ENCODE data around the gene POC1A. TPM values are rescaled to one million over a fixed set of nuclear protein-coding genes. Genes with fewer than 3 reads are reported as not detected.

POC1A gene
- total and polyA plus RNA-seq, 2 of the 4 experiments (the other 2 are of a cell fraction), result 10.6 to 11.5 TPM

DNA sequence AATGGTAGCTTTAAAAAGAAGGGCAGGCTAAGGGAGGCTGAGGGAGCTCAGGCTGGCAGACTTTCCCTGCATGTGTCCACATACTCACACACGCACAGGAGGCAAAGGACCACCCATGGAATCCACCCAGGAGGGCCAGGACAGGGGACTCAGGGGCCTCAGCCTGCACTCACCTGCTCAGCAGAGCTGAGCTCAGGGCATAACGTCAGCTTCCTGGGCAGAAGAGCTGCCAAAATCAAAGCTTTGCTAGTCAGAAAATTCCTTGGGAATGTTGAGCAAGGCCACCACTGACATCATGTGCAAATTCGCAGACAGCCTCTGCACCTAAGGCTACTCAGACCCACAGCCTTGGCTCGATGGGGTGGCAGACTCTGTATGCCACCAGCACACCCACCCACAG lies 27.3 kb upstream of the POC1A start:
- H2BK120ac ChIP-seq (ENCODE audit: low read depth, low read length), result no peak overlapping the region
- CTCF ChIA-PET, result no interaction called here
- WGBS, 2 experiments (ENCODE audit: extremely low coverage in 2 of 2, insufficient read length in 1 of 2), result 14% methylated on average over 1 of the region's 4 CpGs; no CpG with 5 or more reads in 1 of the 2 experiments
- H3K9ac ChIP-seq (ENCODE audit: low read depth, low read length), result no peak overlapping the region
- no TSS peak for BruUV-seq (replicated peaks)
- H3K36me3 ChIP-seq (ENCODE audit: control insufficient read depth, insufficient read depth, low read length), result no peaks in the 10 kb centered on the region
- no peak overlapping the region for H2BK5ac ChIP-seq (ENCODE audit: low read depth, low read length, poor library complexity, severe bottlenecking)
- no peak overlapping the region for H2AK5ac ChIP-seq (ENCODE audit: low read depth, low read length)
- POLR2A ChIA-PET (ENCODE audit: unreplicated experiment), result interaction anchor here (0.6 kb wide), 1 partner anchor 492 kb away, joined by 6 read pairs; no protein-coding TSS in a partner anchor
- H3K9me3 ChIP-seq (ENCODE audit: control insufficient read depth, insufficient read depth, low read length), result no peaks in the 10 kb centered on the region
- DNase-seq, result peak; percentile 72
- dilution Hi-C loops (cut with HindIII; ENCODE audit: low sequenced_read_pairs, unreplicated experiment), result no loop called here
- peaks cover 7% of the 10 kb centered on the region; the same call in 1 of the 2 replicates for H3K9me1 ChIP-seq (ENCODE audit: insufficient read depth, low read length)
- no peak overlapping the region for H3K27ac ChIP-seq (ENCODE audit: insufficient read depth, low read length)
- no peak overlapping the region for H4K5ac ChIP-seq (ENCODE audit: low read depth, low read length)
- intact Hi-C loops (cut with micrococcal nuclease), result no loop called here
- no peak overlapping the region for H2AK9ac ChIP-seq (replicated peaks; ENCODE audit: low read depth, low read length, poor library complexity)
- peak; percentile 73 for ATAC-seq (ENCODE audit: low read depth)
- in situ Hi-C loops (cut with MboI; ENCODE audit: low sequenced_read_pairs), result no loop called here
- no peak overlapping the region for H2BK20ac ChIP-seq (ENCODE audit: low read depth, low read length)
- no peak overlapping the region for H3K56ac ChIP-seq (ENCODE audit: extremely low read depth, insufficient read depth, low read length)
- TF ChIP-seq CEBPB (IDR thresholded peaks at IDR 0.05; ENCODE audit: low read depth, low read length) (peak; percentile 84), CHD1 (IDR thresholded peaks at IDR 0.05; ENCODE audit: low read depth, low read length) (no peak), FOS (IDR thresholded peaks at IDR 0.05; ENCODE audit: low read depth, low read length) (no peak)
- no peak overlapping the region for H3K4me3 ChIP-seq (ENCODE audit: insufficient read depth, low read depth, low read length)
- no peaks in the 10 kb centered on the region for H4K20me1 ChIP-seq (ENCODE audit: insufficient read depth, low read length)
- no peak overlapping the region for H3K18ac ChIP-seq (ENCODE audit: low read depth, low read length)
- no peak overlapping the region for H3K23ac ChIP-seq (ENCODE audit: low read depth, low read length)
- H3K27me3 ChIP-seq (ENCODE audit: control insufficient read depth, insufficient read depth, low read length), result peaks cover 9% of the 10 kb centered on the region
- no peak overlapping the region for H4K8ac ChIP-seq (ENCODE audit: low read depth in 2 of 2, low read length in 2 of 2)
- no peak overlapping the region for H2BK15ac ChIP-seq (ENCODE audit: low read depth, low read length)
- H3K4me1 ChIP-seq (ENCODE audit: control insufficient read depth, insufficient read depth, low read length), result peaks cover 4% of the 10 kb centered on the region; the same call in 1 of the 2 replicates
- no peak overlapping the region for H4K91ac ChIP-seq (ENCODE audit: insufficient read depth, low read depth, low read length)
- H3K79me1 ChIP-seq (ENCODE audit: low read depth in 1 of 2, low read length in 2 of 2), result no peaks in the 10 kb centered on the region
- H2AFZ ChIP-seq (replicated peaks; ENCODE audit: low read length, poor library complexity), result peak overlapping the region; percentile 44
- no peak overlapping the region for H3K4me2 ChIP-seq (ENCODE audit: low read depth, low read length)
- H3K4ac ChIP-seq (ENCODE audit: low read depth, low read length), result no peak overlapping the region
- H3K14ac ChIP-seq (replicated peaks; ENCODE audit: low read depth, low read length), result no peak overlapping the region

All from IMR-90 (cell line).